B cell (primary cell): Measurements from ENCODE around the gene GIPC3.

Source experiments
- EZH2 ChIP-seq: IDR thresholded peaks from 2 replicates; pipeline ENCODE4 v1.6.1; 2012; ENCODE audit warnings: borderline replicate concordance, low read depth, mild to moderate bottlenecking, moderate library complexity, low read length; ENCODE audit not compliant: insufficient read depth, poor library complexity, severe bottlenecking
- TF ChIP-seq, protein P1 (sequence below): fragments of 200-600 bp; IDR thresholded peaks from one replicate; pipeline ENCODE4 v1.8.0; 2022; ENCODE audit warnings: antibody characterized with exemption, mild to moderate bottlenecking

DNA sequence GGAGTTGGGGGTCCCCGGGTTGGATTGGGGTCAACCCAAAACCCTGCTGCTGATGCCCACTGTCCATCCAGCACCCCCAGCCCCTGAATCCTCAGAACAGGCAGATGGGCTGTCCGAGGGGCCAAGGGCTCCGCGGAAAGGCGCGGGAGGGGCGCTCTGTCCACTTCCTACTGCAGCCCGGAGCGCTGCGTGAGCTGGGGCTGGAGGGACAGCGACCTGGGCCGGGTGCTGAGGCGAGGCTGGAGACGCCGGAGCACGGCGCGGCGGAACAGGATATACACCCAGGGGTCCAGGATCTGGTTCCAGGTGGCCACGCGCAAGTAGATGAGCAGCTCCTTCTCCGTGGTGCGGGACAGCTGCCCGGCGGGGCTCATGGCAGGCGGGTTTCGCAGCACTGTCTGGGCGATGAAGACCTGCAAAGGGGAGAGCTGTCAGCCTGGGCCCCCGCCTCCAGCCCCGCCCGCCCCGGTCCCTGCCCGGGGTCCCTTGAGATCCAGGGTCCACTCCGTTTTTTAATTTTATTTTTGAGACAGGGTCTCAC is 10.3 kb downstream of the GIPC3 start:
- TF ChIP-seq EZH2 = no peak
- TF ChIP-seq, protein P1, sequence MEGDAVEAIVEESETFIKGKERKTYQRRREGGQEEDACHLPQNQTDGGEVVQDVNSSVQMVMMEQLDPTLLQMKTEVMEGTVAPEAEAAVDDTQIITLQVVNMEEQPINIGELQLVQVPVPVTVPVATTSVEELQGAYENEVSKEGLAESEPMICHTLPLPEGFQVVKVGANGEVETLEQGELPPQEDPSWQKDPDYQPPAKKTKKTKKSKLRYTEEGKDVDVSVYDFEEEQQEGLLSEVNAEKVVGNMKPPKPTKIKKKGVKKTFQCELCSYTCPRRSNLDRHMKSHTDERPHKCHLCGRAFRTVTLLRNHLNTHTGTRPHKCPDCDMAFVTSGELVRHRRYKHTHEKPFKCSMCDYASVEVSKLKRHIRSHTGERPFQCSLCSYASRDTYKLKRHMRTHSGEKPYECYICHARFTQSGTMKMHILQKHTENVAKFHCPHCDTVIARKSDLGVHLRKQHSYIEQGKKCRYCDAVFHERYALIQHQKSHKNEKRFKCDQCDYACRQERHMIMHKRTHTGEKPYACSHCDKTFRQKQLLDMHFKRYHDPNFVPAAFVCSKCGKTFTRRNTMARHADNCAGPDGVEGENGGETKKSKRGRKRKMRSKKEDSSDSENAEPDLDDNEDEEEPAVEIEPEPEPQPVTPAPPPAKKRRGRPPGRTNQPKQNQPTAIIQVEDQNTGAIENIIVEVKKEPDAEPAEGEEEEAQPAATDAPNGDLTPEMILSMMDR = no peak
